Measurements from ENCODE around the gene PCIF1. TPM values are rescaled to one million over a fixed set of nuclear protein-coding genes. Genes with fewer than 3 reads are reported as not detected.
A peak's percentile ranks its signal among the peaks of the same experiment; 100 is the strongest.

Gene PCIF1
- total RNA-seq, 1 experiment from 2014 or later: 35.3 TPM

- Histone ChIP-seq H3K4me1 (replicated peaks; ENCODE audit: insufficient read depth) (peaks cover 14% of the 10 kb centered on the region; the same call in 1 of the 2 replicates), H3K4me3 (no peak overlapping the region), H2AFZ (no peak overlapping the region), H3K9me3 (ENCODE audit: insufficient read depth, low read depth) (no peaks in the 10 kb centered on the region), H3K79me2 (ENCODE audit: low read depth) (peaks cover 13% of the 10 kb centered on the region), H3K27me3 (ENCODE audit: insufficient read depth, low read depth) (no peaks in the 10 kb centered on the region), H3K27ac (no peak overlapping the region), H3K4me2 (peak overlapping the region; percentile 98), H3F3A (ENCODE audit: insufficient read depth, low read depth) (peaks cover 49% of the 10 kb centered on the region; the same call in 1 of the 2 replicates), H3K9me2 (ENCODE audit: insufficient read depth) (no peaks in the 10 kb centered on the region), H3K36me3 (ENCODE audit: low read depth) (peaks cover 22% of the 10 kb centered on the region), H4K20me1 (ENCODE audit: insufficient read depth) (no peaks in the 10 kb centered on the region)
- ChIA-PET POLR2A (ENCODE audit: unreplicated experiment) (interaction anchor here (0.6 kb wide), 2 partner anchors 36 to 75 kb away, joined by 3 to 4 read pairs; no protein-coding TSS in a partner anchor), CTCF (interaction anchor here (0.6 kb wide), 1 partner anchor 99 kb away, joined by 3 read pairs; no protein-coding TSS in a partner anchor)
- TF ChIP-seq EZH2 (IDR thresholded peaks at IDR 0.05; ENCODE audit: low read depth): no peak
- TF ChIP-seq, protein P1, sequence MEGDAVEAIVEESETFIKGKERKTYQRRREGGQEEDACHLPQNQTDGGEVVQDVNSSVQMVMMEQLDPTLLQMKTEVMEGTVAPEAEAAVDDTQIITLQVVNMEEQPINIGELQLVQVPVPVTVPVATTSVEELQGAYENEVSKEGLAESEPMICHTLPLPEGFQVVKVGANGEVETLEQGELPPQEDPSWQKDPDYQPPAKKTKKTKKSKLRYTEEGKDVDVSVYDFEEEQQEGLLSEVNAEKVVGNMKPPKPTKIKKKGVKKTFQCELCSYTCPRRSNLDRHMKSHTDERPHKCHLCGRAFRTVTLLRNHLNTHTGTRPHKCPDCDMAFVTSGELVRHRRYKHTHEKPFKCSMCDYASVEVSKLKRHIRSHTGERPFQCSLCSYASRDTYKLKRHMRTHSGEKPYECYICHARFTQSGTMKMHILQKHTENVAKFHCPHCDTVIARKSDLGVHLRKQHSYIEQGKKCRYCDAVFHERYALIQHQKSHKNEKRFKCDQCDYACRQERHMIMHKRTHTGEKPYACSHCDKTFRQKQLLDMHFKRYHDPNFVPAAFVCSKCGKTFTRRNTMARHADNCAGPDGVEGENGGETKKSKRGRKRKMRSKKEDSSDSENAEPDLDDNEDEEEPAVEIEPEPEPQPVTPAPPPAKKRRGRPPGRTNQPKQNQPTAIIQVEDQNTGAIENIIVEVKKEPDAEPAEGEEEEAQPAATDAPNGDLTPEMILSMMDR (conservative IDR thresholded peaks at IDR 0.05): no peak
- no peak for DNase-seq
- BruUV-seq (replicated peaks): no TSS peak
- intact Hi-C loops (cut with micrococcal nuclease; ENCODE audit: unreplicated experiment): loop anchor here (2.0 to 5.0 kb wide), 2 partner anchors 76 to 94 kb away; no protein-coding TSS in a partner anchor
Observed at GRCh38 chr20:45892828-45893500, 41.5 kb upstream of the PCIF1 start.

DNA sequence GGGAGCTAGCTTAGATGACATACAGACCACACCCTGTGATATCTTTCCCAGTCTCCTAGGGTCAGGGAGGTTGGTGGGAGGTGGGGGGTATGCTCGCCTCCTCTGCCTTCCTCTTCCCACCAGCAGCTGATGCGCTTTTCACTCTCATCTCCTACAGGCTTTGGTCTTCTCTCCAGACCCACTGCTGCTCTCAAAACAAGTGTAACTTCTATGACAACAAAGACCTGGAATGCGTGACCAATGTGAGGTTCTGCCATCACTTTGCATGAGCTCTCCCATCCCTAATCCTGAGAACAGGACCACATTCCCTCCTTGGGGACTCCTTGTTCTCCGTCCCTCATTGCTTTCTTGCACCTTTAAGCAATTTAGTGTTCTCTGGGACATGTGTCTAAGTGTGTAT is 40.7 kb upstream of the PCIF1 start:
- intact Hi-C loops (cut with micrococcal nuclease; ENCODE audit: unreplicated experiment): loop anchor here (2.0 to 5.0 kb wide), 2 partner anchors 77 to 95 kb away; no protein-coding TSS in a partner anchor
- no peak overlapping the region for H3K4me2 ChIP-seq

GRCh38 chr20:45894797-45895196 is 39.7 kb upstream of the PCIF1 start:
- Histone ChIP-seq H3K9me3 (ENCODE audit: insufficient read depth, low read depth) (no peaks in the 10 kb centered on the region), H3K27ac (no peak overlapping the region), H3K4me3 (no peak overlapping the region), H3K36me3 (ENCODE audit: low read depth) (peaks cover 18% of the 10 kb centered on the region), H2AFZ (no peak overlapping the region), H3F3A (ENCODE audit: insufficient read depth, low read depth) (peaks cover 31% of the 10 kb centered on the region; the same call in 1 of the 2 replicates), H4K20me1 (ENCODE audit: insufficient read depth) (no peaks in the 10 kb centered on the region), H3K4me1 (replicated peaks; ENCODE audit: insufficient read depth) (peaks cover 14% of the 10 kb centered on the region; the same call in 1 of the 2 replicates), H3K9me2 (ENCODE audit: insufficient read depth) (no peaks in the 10 kb centered on the region), H3K79me2 (ENCODE audit: low read depth) (peaks cover 13% of the 10 kb centered on the region), H3K27me3 (ENCODE audit: insufficient read depth, low read depth) (no peaks in the 10 kb centered on the region), H3K4me2 (no peak overlapping the region)
- ChIA-PET POLR2A (ENCODE audit: unreplicated experiment) (no interaction called here), CTCF (no interaction called here)
- DNase-seq: no peak
- intact Hi-C loops (cut with micrococcal nuclease; ENCODE audit: unreplicated experiment): loop anchor here (1.0 to 5.0 kb wide), 2 partner anchors 40 to 77 kb away; partner anchors contain the start of gene PCIF1
- BruUV-seq (replicated peaks): no TSS peak
- TF ChIP-seq EZH2 (IDR thresholded peaks at IDR 0.05; ENCODE audit: low read depth): no peak
- TF ChIP-seq, protein P1 (conservative IDR thresholded peaks at IDR 0.05): no peak

More for the DNA sequence above, 40.7 kb upstream of the PCIF1 start:
- ChIA-PET CTCF (interaction anchor here (0.6 kb wide), 1 partner anchor 100 kb away, joined by 3 read pairs; no protein-coding TSS in a partner anchor), POLR2A (ENCODE audit: unreplicated experiment) (no interaction called here)
- H3K9me2 ChIP-seq (ENCODE audit: insufficient read depth): no peaks in the 10 kb centered on the region
- H3K79me2 ChIP-seq (ENCODE audit: low read depth): peaks cover 13% of the 10 kb centered on the region
- H3F3A ChIP-seq (ENCODE audit: insufficient read depth, low read depth): peaks cover 40% of the 10 kb centered on the region; the same call in 1 of the 2 replicates
- DNase-seq: no peak
- no peak for TF ChIP-seq EZH2 (IDR thresholded peaks at IDR 0.05; ENCODE audit: low read depth)
- TF ChIP-seq, protein P1 (conservative IDR thresholded peaks at IDR 0.05): no peak
- no TSS peak for BruUV-seq (replicated peaks)
- H4K20me1 ChIP-seq (ENCODE audit: insufficient read depth): no peaks in the 10 kb centered on the region
- H3K4me3 ChIP-seq: no peak overlapping the region
- H2AFZ ChIP-seq: no peak overlapping the region
- peaks cover 18% of the 10 kb centered on the region for H3K36me3 ChIP-seq (ENCODE audit: low read depth)
- peaks cover 14% of the 10 kb centered on the region; the same call in 1 of the 2 replicates for H3K4me1 ChIP-seq (replicated peaks; ENCODE audit: insufficient read depth)
- H3K9me3 ChIP-seq (ENCODE audit: insufficient read depth, low read depth): no peaks in the 10 kb centered on the region
- no peaks in the 10 kb centered on the region for H3K27me3 ChIP-seq (ENCODE audit: insufficient read depth, low read depth)
- no peak overlapping the region for H3K27ac ChIP-seq
